DOHH2 (cell line): ENCODE measurements around the gene KRT6B.

Source experiments
- H3F3A ChIP-seq: fragments of 200-600 bp; sonication (generic), shearing (Covaris generic); 2 replicates; pipeline ENCODE4 v1.6.0; 2016; ENCODE audit warnings: antibody characterized with exemption, mild to moderate bottlenecking; ENCODE audit not compliant: control insufficient read depth, insufficient read depth
- H3K27ac ChIP-seq: fragments of 200-600 bp; sonication (generic); 2 replicates; pipeline ENCODE4 v1.5.1; 2014; ENCODE audit warnings: low read depth, mild to moderate bottlenecking, low read length, moderate library complexity
- H3K27me3 ChIP-seq: fragments of 200-600 bp; sonication (generic); 2 replicates; pipeline ENCODE4 v1.6.1; 2014; ENCODE audit warnings: mild to moderate bottlenecking, low read length, mixed read lengths; ENCODE audit not compliant: control insufficient read depth
- H3K36me3 ChIP-seq: fragments of 200-600 bp; sonication (generic); 2 replicates; pipeline ENCODE4 v1.6.1; 2014; ENCODE audit warnings: mild to moderate bottlenecking, low read length, moderate library complexity, mixed read lengths; ENCODE audit not compliant: control insufficient read depth
- H3K4me1 ChIP-seq: fragments of 200-600 bp; sonication (generic); 2 replicates; pipeline ENCODE4 v1.6.1; 2014; ENCODE audit warnings: mild to moderate bottlenecking, low read length, mixed read lengths; ENCODE audit not compliant: control insufficient read depth
- H3K4me2 ChIP-seq: fragments of 200-600 bp; sonication (generic); 2 replicates; pipeline ENCODE4 v1.6.0; 2014; ENCODE audit warnings: mild to moderate bottlenecking, low read length, moderate library complexity
- H3K4me3 ChIP-seq: fragments of 200-600 bp; sonication (generic); 2 replicates; pipeline ENCODE4 v1.5.1; 2014; ENCODE audit warnings: mild to moderate bottlenecking, low read length, mixed read lengths
- H3K79me2 ChIP-seq: fragments of 200-600 bp; sonication (generic); 2 replicates; pipeline ENCODE4 v1.6.1; 2014; ENCODE audit warnings: mild to moderate bottlenecking, low read length, mixed read lengths; ENCODE audit not compliant: control insufficient read depth
- H3K9me2 ChIP-seq: fragments of 200-600 bp; sonication (generic); replicated peaks from 2 replicates; pipeline ENCODE4 v1.6.1; 2014; ENCODE audit warnings: mild to moderate bottlenecking, low read length, mixed read lengths; ENCODE audit not compliant: control insufficient read depth
- H3K9me3 ChIP-seq: fragments of 200-600 bp; sonication (generic); 2 replicates; pipeline ENCODE4 v1.6.1; 2014; ENCODE audit warnings: antibody characterized with exemption, low read length, mixed read lengths; ENCODE audit not compliant: control insufficient read depth, insufficient read depth
- H4K20me1 ChIP-seq: fragments of 200-600 bp; sonication (generic); 2 replicates; pipeline ENCODE4 v1.6.0; 2014; ENCODE audit warnings: low read depth, mild to moderate bottlenecking, antibody characterized with exemption, low read length, moderate library complexity; ENCODE audit not compliant: control insufficient read depth, insufficient read depth
- CTCF ChIP-seq: fragments of 200-600 bp; sonication (generic); IDR thresholded peaks from one replicate; pipeline ENCODE4 v1.5.1; 2014; ENCODE audit warnings: antibody characterized with exemption, mild to moderate bottlenecking, low read depth, low read length; ENCODE audit not compliant: poor library complexity, severe bottlenecking
- EZH2phosphoT487 ChIP-seq: fragments of 200-600 bp; sonication (generic); IDR thresholded peaks from 2 replicates; pipeline ENCODE4 v1.6.1; 2017; ENCODE audit warnings: borderline replicate concordance, mild to moderate bottlenecking, antibody characterized with exemption, low read length, moderate library complexity, mixed read lengths

KRT6B gene

GRCh38 chr12:52487211-52487610, 35.3 kb upstream of the KRT6B start:
- no peaks in the 10 kb centered on the region for H3K36me3 ChIP-seq
- TF ChIP-seq CTCF (no peak), EZH2phosphoT487 (no peak)

GRCh38 chr12:52486166-52487105, 34.5 kb upstream of the KRT6B start:
- no peaks in the 10 kb centered on the region for H3K9me2 ChIP-seq
- H3K27me3 ChIP-seq = peaks cover 5% of the 10 kb centered on the region; the same call in 1 of the 2 replicates
- no peaks in the 10 kb centered on the region for H3F3A ChIP-seq
- H3K4me1 ChIP-seq = no peaks in the 10 kb centered on the region
- H3K27ac ChIP-seq = no peak overlapping the region
- H3K79me2 ChIP-seq = no peaks in the 10 kb centered on the region
- no peaks in the 10 kb centered on the region for H4K20me1 ChIP-seq
- H3K4me3 ChIP-seq = no peak overlapping the region
- no peaks in the 10 kb centered on the region for H3K36me3 ChIP-seq
- TF ChIP-seq EZH2phosphoT487 = no peak
- TF ChIP-seq CTCF = no peak
- no peaks in the 10 kb centered on the region for H3K9me3 ChIP-seq
- no peak overlapping the region for H3K4me2 ChIP-seq

More at GRCh38 chr12:52487211-52487610, 35.3 kb upstream of the KRT6B start:
- Histone ChIP-seq H3K9me2 (no peaks in the 10 kb centered on the region), H3K4me3 (no peak overlapping the region), H3K4me1 (no peaks in the 10 kb centered on the region), H3F3A (no peaks in the 10 kb centered on the region), H3K27me3 (peaks cover 5% of the 10 kb centered on the region; the same call in 1 of the 2 replicates), H3K4me2 (no peak overlapping the region), H3K27ac (no peak overlapping the region), H3K79me2 (no peaks in the 10 kb centered on the region), H3K9me3 (no peaks in the 10 kb centered on the region), H4K20me1 (no peaks in the 10 kb centered on the region)

GRCh38 chr12:52480073-52480472, 28.1 kb upstream of the KRT6B start:
- H3K4me3 ChIP-seq = no peak overlapping the region
- TF ChIP-seq CTCF (no peak), EZH2phosphoT487 (no peak)
- H3K9me3 ChIP-seq = no peaks in the 10 kb centered on the region
- H3K27me3 ChIP-seq = peaks cover 5% of the 10 kb centered on the region; the same call in 1 of the 2 replicates
- H3K36me3 ChIP-seq = no peaks in the 10 kb centered on the region
- no peak overlapping the region for H3K4me2 ChIP-seq
- no peaks in the 10 kb centered on the region for H3K79me2 ChIP-seq
- no peak overlapping the region for H3K27ac ChIP-seq
- no peaks in the 10 kb centered on the region for H4K20me1 ChIP-seq
- H3F3A ChIP-seq = no peaks in the 10 kb centered on the region
- H3K9me2 ChIP-seq = no peaks in the 10 kb centered on the region
- H3K4me1 ChIP-seq = no peaks in the 10 kb centered on the region
